Type B pancreatic cell (in vitro differentiated cells): ENCODE data around the gene ENTHD1. TPM values are rescaled to one million over a fixed set of nuclear protein-coding genes. Genes with fewer than 3 reads are reported as not detected.
"Not testable (repeated sequence)": the region's sequence is repeated elsewhere in the genome, so short reads cannot be mapped to it uniquely, and the experiment has no call there.

Experiments
- DNase-seq: peaks from one replicate; pipeline ENCODE4 v3.0.0; 2021; ENCODE audit warnings: mixed read lengths; ENCODE audit not compliant: unreplicated experiment; ENCODE audit errors: extremely low spot score
- H3K27ac Mint-ChIP-seq: 2 replicates; pipeline ENCODE4 v1.8.0; 2021; ENCODE audit warnings: mild to moderate bottlenecking, mixed read lengths
- H3K27me3 Mint-ChIP-seq: 2 replicates; pipeline ENCODE4 v1.8.0; 2021; ENCODE audit warnings: mixed read lengths
- H3K36me3 Mint-ChIP-seq: 2 replicates; pipeline ENCODE4 v1.8.0; 2021; ENCODE audit warnings: mixed read lengths
- H3K4me1 Mint-ChIP-seq: one replicate; pipeline ENCODE4 v1.8.0; 2021; ENCODE audit warnings: mixed read lengths; ENCODE audit not compliant: unreplicated experiment
- H3K4me3 Mint-ChIP-seq: 2 replicates; pipeline ENCODE4 v1.8.0; 2021; ENCODE audit warnings: mild to moderate bottlenecking, mixed read lengths
- H3K9me3 Mint-ChIP-seq: 2 replicates; pipeline ENCODE4 v1.8.0; 2021; ENCODE audit warnings: mixed read lengths
- total RNA-seq: library from RNA; stranded (reverse); gene quantifications from 2 replicates; pipeline ENCODE4 v1.2.1, GENCODE V29; 2021; ENCODE audit warnings: low replicate concordance
- TF ChIP-seq, protein P1 (sequence below): fragments of 200-600 bp; sonication (generic); conservative IDR thresholded peaks from 2 replicates; pipeline ENCODE4 v1.5.0; 2021; ENCODE audit warnings: antibody characterized with exemption, mild to moderate bottlenecking

ENTHD1 gene
- total RNA-seq, 1 donor from 2014 or later, result not detected

DNA sequence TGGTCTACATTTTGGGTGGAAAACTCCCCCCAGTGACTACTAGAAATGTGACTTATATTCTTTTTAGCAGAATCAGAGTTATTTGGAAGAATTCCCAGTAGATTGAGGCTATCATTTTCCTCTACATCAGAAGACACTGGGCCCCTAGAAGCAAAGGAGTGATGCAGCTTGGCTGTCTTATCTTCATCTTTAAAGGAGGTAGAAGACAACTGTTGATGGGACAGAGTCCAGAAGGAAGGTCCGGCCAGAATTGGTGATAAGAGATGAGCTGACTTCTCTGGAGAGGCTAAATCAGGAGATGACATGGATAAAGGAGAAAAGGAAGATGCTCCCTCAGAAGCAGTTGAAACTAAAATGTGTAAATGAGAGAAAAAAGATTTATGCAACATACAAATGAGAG lies 149.6 kb downstream of the ENTHD1 start:
- peaks cover 32% of the 10 kb centered on the region for H3K27me3 Mint-ChIP-seq
- H3K36me3 Mint-ChIP-seq, result no peaks in the 10 kb centered on the region
- no peaks in the 10 kb centered on the region for H3K9me3 Mint-ChIP-seq
- H3K4me3 Mint-ChIP-seq, result no peak overlapping the region
- DNase-seq, result no peak
- TF ChIP-seq, protein P1, sequence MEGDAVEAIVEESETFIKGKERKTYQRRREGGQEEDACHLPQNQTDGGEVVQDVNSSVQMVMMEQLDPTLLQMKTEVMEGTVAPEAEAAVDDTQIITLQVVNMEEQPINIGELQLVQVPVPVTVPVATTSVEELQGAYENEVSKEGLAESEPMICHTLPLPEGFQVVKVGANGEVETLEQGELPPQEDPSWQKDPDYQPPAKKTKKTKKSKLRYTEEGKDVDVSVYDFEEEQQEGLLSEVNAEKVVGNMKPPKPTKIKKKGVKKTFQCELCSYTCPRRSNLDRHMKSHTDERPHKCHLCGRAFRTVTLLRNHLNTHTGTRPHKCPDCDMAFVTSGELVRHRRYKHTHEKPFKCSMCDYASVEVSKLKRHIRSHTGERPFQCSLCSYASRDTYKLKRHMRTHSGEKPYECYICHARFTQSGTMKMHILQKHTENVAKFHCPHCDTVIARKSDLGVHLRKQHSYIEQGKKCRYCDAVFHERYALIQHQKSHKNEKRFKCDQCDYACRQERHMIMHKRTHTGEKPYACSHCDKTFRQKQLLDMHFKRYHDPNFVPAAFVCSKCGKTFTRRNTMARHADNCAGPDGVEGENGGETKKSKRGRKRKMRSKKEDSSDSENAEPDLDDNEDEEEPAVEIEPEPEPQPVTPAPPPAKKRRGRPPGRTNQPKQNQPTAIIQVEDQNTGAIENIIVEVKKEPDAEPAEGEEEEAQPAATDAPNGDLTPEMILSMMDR, result no peak
- H3K27ac Mint-ChIP-seq, result no peak overlapping the region
- no peaks in the 10 kb centered on the region for H3K4me1 Mint-ChIP-seq

DNA sequence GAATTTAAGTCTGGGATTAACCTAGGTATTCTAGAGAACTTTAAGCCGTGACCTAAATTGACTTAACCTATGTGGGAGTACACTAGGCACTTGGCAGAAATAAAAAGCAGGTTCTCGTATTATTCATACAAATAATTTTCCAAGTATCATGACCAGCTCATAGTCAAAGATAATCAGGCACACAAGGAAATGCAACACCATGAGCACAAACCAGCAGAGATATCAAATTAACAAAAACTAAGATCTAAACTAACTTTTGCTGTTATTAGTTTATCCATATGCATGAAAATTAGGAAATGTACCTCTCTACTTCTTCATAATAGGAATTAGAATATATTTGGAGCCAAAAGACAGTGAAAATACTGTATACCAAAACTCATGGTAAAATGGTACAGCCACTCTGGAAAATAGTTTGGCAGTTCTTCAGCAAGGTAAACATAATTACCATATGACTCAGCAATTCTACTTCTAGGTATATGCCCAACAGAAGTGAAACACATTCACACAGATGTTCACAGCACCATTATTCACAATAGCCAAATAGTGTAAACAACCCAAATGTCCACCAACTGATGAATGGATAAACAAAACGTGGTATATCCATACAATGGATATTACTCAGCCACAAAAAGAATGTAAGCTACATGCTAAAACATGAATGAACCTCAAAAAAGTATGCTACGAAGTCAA lies 154.1 kb downstream of the ENTHD1 start:
- TF ChIP-seq, protein P1, result no peak
- H3K4me3 Mint-ChIP-seq, result no peak overlapping the region
- H3K27ac Mint-ChIP-seq, result no peak overlapping the region
- no peak for DNase-seq
- H3K36me3 Mint-ChIP-seq, result no peaks in the 10 kb centered on the region
- H3K4me1 Mint-ChIP-seq, result no peaks in the 10 kb centered on the region
- no peaks in the 10 kb centered on the region for H3K9me3 Mint-ChIP-seq
- peaks cover 47% of the 10 kb centered on the region for H3K27me3 Mint-ChIP-seq

DNA sequence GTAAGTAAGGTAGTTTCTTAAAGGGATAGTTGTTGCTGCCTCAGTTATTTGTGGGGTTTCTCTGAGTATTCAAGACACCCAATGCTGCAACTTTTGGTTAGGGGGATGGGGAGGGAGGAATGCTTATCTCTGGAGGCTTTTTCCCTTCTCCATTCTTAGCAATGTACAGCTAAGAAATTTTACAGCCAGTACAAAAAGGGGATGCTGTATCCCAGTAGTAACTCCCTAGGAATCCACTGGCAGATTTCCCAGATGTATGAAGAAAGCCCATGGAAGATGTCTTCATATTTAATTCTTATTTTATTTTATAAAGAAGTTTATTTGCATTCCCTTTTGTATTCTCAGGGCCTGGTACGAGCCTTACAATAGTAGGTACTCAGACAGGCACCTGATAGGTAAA lies 154.8 kb downstream of the ENTHD1 start:
- TF ChIP-seq, protein P1, result no peak
- H3K27me3 Mint-ChIP-seq, result peaks cover 42% of the 10 kb centered on the region
- no peaks in the 10 kb centered on the region for H3K9me3 Mint-ChIP-seq
- no peaks in the 10 kb centered on the region for H3K36me3 Mint-ChIP-seq
- H3K4me3 Mint-ChIP-seq, result no peak overlapping the region
- no peak for DNase-seq
- H3K4me1 Mint-ChIP-seq, result no peaks in the 10 kb centered on the region
- H3K27ac Mint-ChIP-seq, result no peak overlapping the region

DNA sequence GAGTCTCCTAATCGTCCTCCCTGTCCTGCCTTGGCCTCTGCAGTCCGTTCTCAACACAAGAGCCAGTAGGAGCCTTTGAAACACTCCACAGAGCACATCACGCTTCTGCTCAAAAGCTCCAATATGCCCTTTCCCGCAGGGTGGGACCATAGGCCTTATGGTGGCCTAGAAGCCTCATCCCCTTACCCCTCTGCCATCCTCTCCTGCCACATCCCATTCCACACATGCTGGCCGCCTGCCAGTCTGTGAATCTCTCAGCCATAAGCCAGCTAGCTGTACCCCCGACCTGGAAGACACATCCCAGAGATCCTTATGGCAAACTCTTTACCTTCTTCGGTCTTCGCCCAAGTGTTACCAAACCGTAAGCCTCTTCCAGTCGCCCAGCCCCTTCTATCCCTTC lies 157.8 kb downstream of the ENTHD1 start:
- Mint-ChIP-seq H3K27ac (no peak overlapping the region), H3K9me3 (no peaks in the 10 kb centered on the region), H3K4me3 (no peak overlapping the region), H3K27me3 (peaks cover 39% of the 10 kb centered on the region), H3K4me1 (no peaks in the 10 kb centered on the region), H3K36me3 (no peaks in the 10 kb centered on the region)
- TF ChIP-seq, protein P1, result no peak
- no peak for DNase-seq

DNA sequence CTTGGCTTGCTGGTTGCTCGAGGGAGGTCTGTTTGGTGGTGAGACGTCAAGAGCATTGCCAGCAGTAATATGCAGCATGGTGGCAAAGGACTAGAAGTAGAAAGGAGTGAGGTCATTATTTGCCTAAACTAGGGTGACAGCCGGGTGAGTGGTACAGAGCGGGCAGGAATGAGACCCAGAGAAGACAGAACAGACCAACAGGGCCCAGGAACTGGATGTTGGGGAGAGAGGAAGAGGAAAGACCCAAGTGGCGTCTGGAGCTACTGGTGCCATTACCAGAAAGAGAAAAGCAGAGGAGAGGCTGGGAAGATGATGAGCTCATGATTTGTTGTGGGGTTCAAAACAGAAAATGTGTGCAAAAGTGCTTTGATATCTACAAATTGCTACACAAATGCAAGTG lies 158.7 kb downstream of the ENTHD1 start:
- H3K9me3 Mint-ChIP-seq, result no peaks in the 10 kb centered on the region
- no peaks in the 10 kb centered on the region for H3K4me1 Mint-ChIP-seq
- DNase-seq, result no peak
- H3K4me3 Mint-ChIP-seq, result no peak overlapping the region
- H3K27ac Mint-ChIP-seq, result no peak overlapping the region
- TF ChIP-seq, protein P1, result no peak
- H3K36me3 Mint-ChIP-seq, result no peaks in the 10 kb centered on the region
- peaks cover 39% of the 10 kb centered on the region for H3K27me3 Mint-ChIP-seq

DNA sequence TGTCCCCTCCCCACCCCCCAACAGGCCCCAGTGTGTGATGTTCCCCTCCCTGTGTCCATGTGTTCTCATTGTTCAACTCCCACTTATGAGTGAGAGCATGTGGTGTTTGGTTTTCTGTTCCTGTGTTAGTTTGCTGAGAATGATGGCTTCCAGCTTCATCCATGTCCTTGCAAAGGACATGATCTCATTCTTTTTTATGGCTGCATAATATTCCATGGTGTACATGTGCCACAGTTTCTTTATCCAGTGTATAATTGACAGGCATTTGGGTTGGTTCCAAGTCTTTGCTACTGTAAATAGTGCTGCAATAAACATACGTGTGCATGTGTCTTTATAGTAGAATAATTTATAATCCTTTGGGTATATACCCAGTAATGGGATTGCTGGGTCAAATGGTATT lies 159.5 kb downstream of the ENTHD1 start:
- not testable (repeated sequence) for DNase-seq, H3K27ac Mint-ChIP-seq, H3K36me3 Mint-ChIP-seq, H3K4me3 Mint-ChIP-seq, H3K9me3 Mint-ChIP-seq, H3K4me1 Mint-ChIP-seq
- H3K27me3 Mint-ChIP-seq, result peaks cover 36% of the 10 kb centered on the region
